Left lung (tissue), 10 donors: ENCODE data around the gene SUDS3. TPM values are rescaled to one million over a fixed set of nuclear protein-coding genes. Genes with fewer than 3 reads are reported as not detected.

ENCODE experiments used
- ATAC-seq: fragments of 200-7000 bp; cut with Tn5 transposase; one replicate; pipeline ENCODE4 v1.9.1; 2020; ENCODE audit warnings: moderate library complexity
- DNase-seq, 4 donors: peaks; one replicate each; pipeline ENCODE4 v3.0.0-alpha.2; 2013 to 2020
- H3K27ac ChIP-seq, 2 donors: fragments of 200-600 bp; sonication (generic) in 1 of 2; one replicate each; pipeline versions ENCODE4 v1.5.0 to v1.8.0; 2020 to 2021
- H3K27me3 ChIP-seq, 2 donors: fragments of 200-600 bp; sonication (generic) in 1 of 2; one replicate each; pipeline versions ENCODE4 v1.5.0 to v1.8.0; 2020 to 2021
- H3K36me3 ChIP-seq, 2 donors: fragments of 200-600 bp; sonication (generic) in 1 of 2; one replicate each; pipeline versions ENCODE4 v1.5.0 to v1.8.0; 2020 to 2021
- H3K4me1 ChIP-seq, 2 donors: fragments of 200-600 bp; one replicate each; pipeline ENCODE4 v1.8.0; 2021
- H3K4me3 ChIP-seq, 2 donors: fragments of 200-600 bp; sonication (generic) in 1 of 2; one replicate each; pipeline versions ENCODE4 v1.5.0 to v1.8.0; 2020 to 2021; ENCODE audit warnings: mild to moderate bottlenecking in 1 of 2
- H3K9me3 ChIP-seq, 2 donors: fragments of 200-600 bp; sonication (generic) in 1 of 2; one replicate each; pipeline versions ENCODE4 v1.5.0 to v1.8.0; 2020 to 2021
- intact Hi-C, 2 donors: fragments of 100-400 bp; cut with DNase I; formaldehyde crosslinking; loops; one replicate each; pipeline versions ENCODE4 v1.11.2 to v1.14.2; 2022
- polyA plus RNA-seq, 6 donors: library from polyadenylated mRNA; unstranded; fragments of 120-200 nt; gene quantifications; one replicate each; pipeline ENCODE4 v1.2.1, GENCODE V29; 2013; ENCODE audit not compliant: insufficient read length in 6 of 6
- total RNA-seq, 2 donors: library from RNA; stranded (reverse); fragmentation: NEBNext Ultra II Directional; extraction: Animal tissue kit (Norgen Biotek cat#: 25700); gene quantifications; one replicate each; pipeline ENCODE4 v1.2.1, GENCODE V29; 2021
- TF ChIP-seq, protein P1 (sequence below), 2 donors: fragments of 200-600 bp; sonication (generic) in 1 of 2; IDR thresholded peaks; one replicate each; pipeline versions ENCODE4 v1.5.0 to v1.8.0; 2021; ENCODE audit warnings: antibody characterized with exemption in 2 of 2
- donor health status: DM: no; HTN: yes; CAD: no.
- donor health status: DM: no; HTN: no; CAD: no.

Gene SUDS3
- total and polyA plus RNA-seq, 8 donors = 23.6 to 60.8 (median 51.6) TPM

DNA sequence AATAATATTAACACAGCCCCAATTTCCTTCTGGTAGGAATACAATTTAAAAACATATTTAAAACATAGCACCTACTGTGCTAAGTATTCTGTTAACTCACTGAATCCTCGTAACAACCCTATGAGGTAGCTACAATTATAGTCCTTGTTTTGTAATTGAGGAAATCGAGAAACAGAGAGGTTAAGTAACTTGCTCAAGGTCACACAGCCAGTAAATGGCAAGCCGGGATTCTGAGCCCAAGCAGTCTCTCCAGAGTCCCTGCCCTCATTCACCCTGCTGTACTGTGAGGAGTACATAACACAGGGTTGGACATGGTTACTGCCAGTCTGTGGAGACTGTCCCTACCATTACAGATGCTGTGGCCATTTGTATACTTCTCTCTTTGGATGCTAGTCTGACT, 44.3 kb downstream of the SUDS3 start:
- no peak overlapping the region for H3K27ac ChIP-seq
- peaks cover 0 to 17% of the 10 kb centered on the region in 2 donors for H3K36me3 ChIP-seq
- no peak for DNase-seq
- H3K9me3 ChIP-seq = no peaks in the 10 kb centered on the region
- no peaks in the 10 kb centered on the region for H3K4me1 ChIP-seq
- H3K4me3 ChIP-seq = no peak overlapping the region
- TF ChIP-seq, protein P1, sequence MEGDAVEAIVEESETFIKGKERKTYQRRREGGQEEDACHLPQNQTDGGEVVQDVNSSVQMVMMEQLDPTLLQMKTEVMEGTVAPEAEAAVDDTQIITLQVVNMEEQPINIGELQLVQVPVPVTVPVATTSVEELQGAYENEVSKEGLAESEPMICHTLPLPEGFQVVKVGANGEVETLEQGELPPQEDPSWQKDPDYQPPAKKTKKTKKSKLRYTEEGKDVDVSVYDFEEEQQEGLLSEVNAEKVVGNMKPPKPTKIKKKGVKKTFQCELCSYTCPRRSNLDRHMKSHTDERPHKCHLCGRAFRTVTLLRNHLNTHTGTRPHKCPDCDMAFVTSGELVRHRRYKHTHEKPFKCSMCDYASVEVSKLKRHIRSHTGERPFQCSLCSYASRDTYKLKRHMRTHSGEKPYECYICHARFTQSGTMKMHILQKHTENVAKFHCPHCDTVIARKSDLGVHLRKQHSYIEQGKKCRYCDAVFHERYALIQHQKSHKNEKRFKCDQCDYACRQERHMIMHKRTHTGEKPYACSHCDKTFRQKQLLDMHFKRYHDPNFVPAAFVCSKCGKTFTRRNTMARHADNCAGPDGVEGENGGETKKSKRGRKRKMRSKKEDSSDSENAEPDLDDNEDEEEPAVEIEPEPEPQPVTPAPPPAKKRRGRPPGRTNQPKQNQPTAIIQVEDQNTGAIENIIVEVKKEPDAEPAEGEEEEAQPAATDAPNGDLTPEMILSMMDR (IDR thresholded peaks at IDR 0.05) = no peak
- no peaks in the 10 kb centered on the region for H3K27me3 ChIP-seq
- ATAC-seq = no peak
- intact Hi-C loops = no loop called here

DNA sequence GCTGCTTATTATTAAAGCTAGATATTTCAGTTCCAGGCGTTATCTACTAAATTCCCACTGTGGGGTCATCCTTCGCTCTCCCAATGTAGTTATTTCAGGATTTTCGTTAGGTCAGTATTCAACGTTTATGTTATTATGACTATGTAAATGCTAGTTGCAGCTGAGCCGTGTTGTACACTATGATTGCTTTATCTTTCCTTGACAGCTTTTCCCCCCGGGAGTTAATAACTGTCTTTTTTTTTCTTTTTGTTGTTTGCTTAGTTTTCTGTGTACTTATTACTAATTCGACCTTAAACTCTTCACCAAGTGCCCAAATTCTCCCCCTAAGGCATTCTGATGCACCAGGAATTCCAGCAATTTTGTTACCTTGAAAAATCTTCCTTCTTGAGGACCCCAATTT, 48.5 kb downstream of the SUDS3 start:
- Histone ChIP-seq H3K36me3 (no peaks in the 10 kb centered on the region), H3K27ac (no peak overlapping the region), H3K27me3 (no peaks in the 10 kb centered on the region), H3K9me3 (no peaks in the 10 kb centered on the region), H3K4me3 (no peak overlapping the region), H3K4me1 (no peaks in the 10 kb centered on the region)
- intact Hi-C loops = no loop called here
- no peak for ATAC-seq
- TF ChIP-seq, protein P1 (IDR thresholded peaks at IDR 0.05) = no peak
- no peak for DNase-seq

DNA sequence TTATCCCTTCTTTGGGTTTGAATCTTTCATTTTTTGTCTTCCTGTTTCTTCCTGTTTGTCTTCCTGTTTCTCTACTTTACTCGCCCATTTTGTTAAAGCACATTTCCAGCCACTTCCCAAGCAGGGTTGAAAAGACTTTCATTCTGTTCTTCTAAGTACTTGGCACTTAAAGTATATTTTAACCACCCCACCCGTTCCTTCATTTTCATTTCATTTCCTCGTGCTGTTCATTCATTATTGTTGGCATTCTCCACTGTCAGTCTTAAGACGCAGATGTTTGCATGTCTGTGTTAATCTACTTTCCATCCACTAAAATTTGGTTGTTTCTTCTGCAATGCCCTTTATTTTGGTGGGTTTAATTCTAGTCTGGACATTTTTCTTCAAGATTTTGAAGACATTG, 49.0 kb downstream of the SUDS3 start:
- Histone ChIP-seq H3K4me3 (no peak overlapping the region), H3K36me3 (no peaks in the 10 kb centered on the region), H3K27me3 (no peaks in the 10 kb centered on the region), H3K9me3 (no peaks in the 10 kb centered on the region), H3K4me1 (no peaks in the 10 kb centered on the region), H3K27ac (no peak overlapping the region)
- DNase-seq = no peak
- intact Hi-C loops = no loop called here
- TF ChIP-seq, protein P1 (IDR thresholded peaks at IDR 0.05) = no peak
- ATAC-seq = no peak

DNA sequence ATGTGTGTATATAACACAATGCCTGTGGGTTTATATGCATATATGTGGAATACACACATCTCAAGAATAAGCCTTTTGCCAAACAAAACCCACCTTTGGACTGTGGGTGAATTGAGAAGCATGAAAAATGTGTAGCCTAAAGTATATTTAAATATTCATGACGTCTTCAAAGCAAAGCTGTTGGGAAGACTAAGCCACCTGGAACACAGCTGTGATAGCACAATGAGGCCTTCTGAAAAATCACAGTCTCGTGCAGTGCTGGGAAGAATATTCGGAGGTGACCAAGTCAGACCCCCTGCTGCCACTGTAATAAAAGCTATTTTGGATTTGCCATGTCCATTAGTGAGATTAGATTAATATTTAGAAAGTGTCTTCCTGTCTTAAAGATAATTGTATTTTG, 51.5 kb downstream of the SUDS3 start:
- Histone ChIP-seq H3K36me3 (no peaks in the 10 kb centered on the region), H3K4me3 (no peak overlapping the region), H3K27me3 (no peaks in the 10 kb centered on the region), H3K4me1 (no peaks in the 10 kb centered on the region), H3K9me3 (no peaks in the 10 kb centered on the region), H3K27ac (no peak overlapping the region)
- ATAC-seq (no peak), DNase-seq (no peak)
- TF ChIP-seq, protein P1 (IDR thresholded peaks at IDR 0.05) = no peak
- intact Hi-C loops = no loop called here

DNA sequence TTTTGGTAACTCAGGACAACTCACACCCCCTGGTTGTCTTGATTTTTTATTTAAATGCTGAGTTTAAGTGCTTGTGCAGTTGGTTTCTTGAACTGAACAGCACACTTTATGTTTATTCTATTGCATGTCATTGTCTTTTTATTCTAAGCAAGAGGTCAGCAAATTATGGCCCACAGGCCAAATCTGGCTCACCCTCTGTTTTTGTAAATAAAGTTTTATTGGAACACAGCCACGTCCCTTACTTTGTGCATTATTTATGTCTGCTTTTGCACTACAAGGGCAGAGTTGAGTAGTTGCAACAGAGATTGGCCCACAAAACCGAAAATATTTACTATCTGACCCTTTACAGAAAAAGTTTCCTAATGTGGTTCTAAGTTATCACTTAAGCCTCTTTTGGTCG, 52.3 kb downstream of the SUDS3 start:
- Histone ChIP-seq H3K4me3 (no peak overlapping the region), H3K27me3 (no peaks in the 10 kb centered on the region), H3K36me3 (no peaks in the 10 kb centered on the region), H3K4me1 (no peaks in the 10 kb centered on the region), H3K9me3 (no peaks in the 10 kb centered on the region), H3K27ac (no peak overlapping the region)
- TF ChIP-seq, protein P1 (IDR thresholded peaks at IDR 0.05) = no peak
- intact Hi-C loops = no loop called here
- DNase-seq (no peak), ATAC-seq (no peak)
